Colonic mucosa (tissue), 4 donors: ENCODE data around the gene RAB3C. TPM values are rescaled to one million over a fixed set of nuclear protein-coding genes. Genes with fewer than 3 reads are reported as not detected.

Experiments used
- DNase-seq: peaks from one replicate; pipeline ENCODE4 v3.0.0-alpha.2; 2020
- H3K27ac ChIP-seq: fragments of 200-600 bp; one replicate; pipeline ENCODE4 v1.8.0; 2021
- H3K27me3 ChIP-seq: fragments of 200-600 bp; one replicate; pipeline ENCODE4 v1.8.0; 2021
- H3K36me3 ChIP-seq: fragments of 200-600 bp; one replicate; pipeline ENCODE4 v1.8.0; 2021
- H3K4me1 ChIP-seq: fragments of 200-600 bp; one replicate; pipeline ENCODE4 v1.8.0; 2021; ENCODE audit warnings: mild to moderate bottlenecking
- H3K4me3 ChIP-seq: fragments of 200-600 bp; one replicate; pipeline ENCODE4 v1.8.0; 2021
- H3K9ac ChIP-seq, 2 donors: one replicate each; pipeline ENCODE4 v1.7.0; 2013; ENCODE audit warnings: control low read depth in 2 of 2, low read depth in 2 of 2, low read length in 2 of 2
- H3K9me3 ChIP-seq: fragments of 200-600 bp; one replicate; pipeline ENCODE4 v1.8.0; 2021
- intact Hi-C: fragments of 100-400 bp; cut with DNase I; formaldehyde crosslinking; loops from one replicate; pipeline ENCODE4 v1.14.1; 2022
- total RNA-seq, 2 donors: library from RNA; stranded (reverse); fragmentation: NEBNext Ultra II Directional in 1 of 2; extraction: Animal tissue kit (Norgen Biotek cat#: 25700) in 1 of 2; gene quantifications; one replicate each; pipeline ENCODE4 v1.2.1, GENCODE V29; 2021
- TF ChIP-seq, protein P1 (sequence below): fragments of 200-600 bp; IDR thresholded peaks from one replicate; pipeline ENCODE4 v1.8.0; 2022; ENCODE audit warnings: antibody characterized with exemption, mild to moderate bottlenecking
- donor health status: healthy.
- donor health status: DM: no; HTN: no; CAD: no.
- donor health status: DM: no; HTN: no; CAD: no.

The RAB3C gene
- total RNA-seq, 2 donors from 2014 or later, result 1.1 to 1.2 TPM

DNA sequence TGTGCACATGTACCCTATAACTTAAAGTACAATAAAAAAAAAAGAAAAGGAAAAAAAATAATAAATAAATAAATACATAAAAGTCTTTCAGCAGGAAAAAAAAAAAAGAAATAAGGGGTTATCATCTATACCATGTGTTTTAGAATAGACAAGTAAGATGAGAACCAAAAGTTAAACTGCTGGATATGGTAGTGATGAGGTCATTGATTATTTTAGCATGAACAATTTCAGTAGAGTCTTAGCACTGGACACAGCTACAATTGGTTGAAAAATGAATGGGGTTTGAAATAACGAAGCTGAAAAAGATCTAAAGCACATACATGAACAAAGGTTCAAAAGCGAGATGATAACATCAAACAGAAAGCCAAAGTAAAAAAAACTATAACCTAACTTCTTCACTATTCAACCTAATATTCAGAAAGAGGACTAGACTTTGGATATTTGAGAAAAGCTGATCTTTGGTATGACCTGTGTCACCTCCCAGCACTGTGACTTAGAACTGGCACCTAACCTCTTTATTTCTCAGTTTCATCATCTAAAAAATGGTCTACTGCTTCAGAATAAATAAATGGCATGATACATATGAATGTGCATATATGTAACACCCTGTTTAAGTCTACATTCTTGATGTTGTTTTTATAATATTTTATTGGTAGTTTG lies 133.3 kb downstream of the RAB3C start:
- intact Hi-C loops, result no loop called here

DNA sequence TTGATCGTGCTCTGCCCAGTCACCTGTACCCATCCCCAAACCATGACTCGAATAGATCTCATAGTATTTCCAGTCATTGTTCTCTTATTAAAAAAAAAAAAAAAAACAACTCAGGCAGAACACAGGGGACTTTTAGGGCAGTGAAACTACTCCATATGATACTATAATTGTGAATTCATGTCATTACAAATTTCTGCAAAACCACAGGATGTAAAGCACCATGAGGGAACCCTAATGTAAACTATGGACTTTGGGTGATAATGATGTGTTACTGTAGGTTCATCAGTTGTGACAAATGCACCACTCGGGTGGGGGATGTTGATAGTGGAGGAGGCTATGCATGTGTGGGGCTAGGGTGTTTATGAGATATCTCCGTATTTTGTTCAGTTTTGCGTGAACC lies 133.8 kb downstream of the RAB3C start:
- Histone ChIP-seq H3K9me3 (no peaks in the 10 kb centered on the region), H3K9ac (no peak overlapping the region), H3K27me3 (no peaks in the 10 kb centered on the region), H3K4me1 (no peaks in the 10 kb centered on the region), H3K4me3 (no peak overlapping the region), H3K27ac (no peak overlapping the region), H3K36me3 (no peaks in the 10 kb centered on the region)
- intact Hi-C loops, result no loop called here
- DNase-seq, result no peak
- TF ChIP-seq, protein P1, sequence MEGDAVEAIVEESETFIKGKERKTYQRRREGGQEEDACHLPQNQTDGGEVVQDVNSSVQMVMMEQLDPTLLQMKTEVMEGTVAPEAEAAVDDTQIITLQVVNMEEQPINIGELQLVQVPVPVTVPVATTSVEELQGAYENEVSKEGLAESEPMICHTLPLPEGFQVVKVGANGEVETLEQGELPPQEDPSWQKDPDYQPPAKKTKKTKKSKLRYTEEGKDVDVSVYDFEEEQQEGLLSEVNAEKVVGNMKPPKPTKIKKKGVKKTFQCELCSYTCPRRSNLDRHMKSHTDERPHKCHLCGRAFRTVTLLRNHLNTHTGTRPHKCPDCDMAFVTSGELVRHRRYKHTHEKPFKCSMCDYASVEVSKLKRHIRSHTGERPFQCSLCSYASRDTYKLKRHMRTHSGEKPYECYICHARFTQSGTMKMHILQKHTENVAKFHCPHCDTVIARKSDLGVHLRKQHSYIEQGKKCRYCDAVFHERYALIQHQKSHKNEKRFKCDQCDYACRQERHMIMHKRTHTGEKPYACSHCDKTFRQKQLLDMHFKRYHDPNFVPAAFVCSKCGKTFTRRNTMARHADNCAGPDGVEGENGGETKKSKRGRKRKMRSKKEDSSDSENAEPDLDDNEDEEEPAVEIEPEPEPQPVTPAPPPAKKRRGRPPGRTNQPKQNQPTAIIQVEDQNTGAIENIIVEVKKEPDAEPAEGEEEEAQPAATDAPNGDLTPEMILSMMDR, result no peak

More for the DNA sequence above, 133.3 kb downstream of the RAB3C start:
- TF ChIP-seq, protein P1, result no peak
- Histone ChIP-seq H3K9me3 (no peaks in the 10 kb centered on the region), H3K27ac (no peak overlapping the region), H3K4me3 (no peak overlapping the region), H3K27me3 (no peaks in the 10 kb centered on the region), H3K4me1 (no peaks in the 10 kb centered on the region), H3K36me3 (no peaks in the 10 kb centered on the region), H3K9ac (no peak overlapping the region)
- DNase-seq, result no peak

DNA sequence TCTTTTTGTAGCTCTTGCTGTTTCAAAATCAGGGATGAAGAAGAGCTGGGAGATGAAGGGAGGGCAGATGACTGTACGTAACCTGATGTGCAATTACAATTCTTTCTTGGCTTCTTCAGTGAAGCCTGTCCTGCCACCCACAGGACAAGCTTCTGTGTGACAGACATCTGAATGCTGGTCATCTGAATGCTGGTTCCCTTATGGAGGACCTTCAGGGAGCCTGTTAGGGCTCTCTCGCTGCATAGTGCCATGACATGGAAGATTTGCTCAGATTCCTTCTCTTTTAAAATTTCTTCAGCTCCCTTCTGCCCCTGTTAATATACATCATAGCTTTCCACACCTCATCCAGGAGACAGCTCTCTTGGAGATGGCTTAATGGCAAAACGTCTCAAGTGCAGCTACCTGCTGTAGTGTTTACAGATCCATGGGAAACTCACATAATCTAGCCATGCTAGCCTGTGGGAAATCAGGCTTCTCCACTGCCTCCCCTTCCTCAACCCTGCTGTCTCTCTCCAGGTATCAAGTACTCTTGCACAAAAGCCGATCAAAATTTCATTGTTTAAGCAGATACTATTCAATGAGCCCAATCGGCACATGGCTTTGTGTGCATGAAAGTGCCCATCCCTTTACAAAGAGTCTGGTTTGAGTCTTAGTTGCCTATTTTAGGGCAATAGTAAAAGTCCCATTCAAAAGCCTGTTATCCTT lies 134.6 kb downstream of the RAB3C start:
- no peak overlapping the region for H3K9ac ChIP-seq
- no peak overlapping the region for H3K27ac ChIP-seq
- no peaks in the 10 kb centered on the region for H3K27me3 ChIP-seq
- no peak for DNase-seq
- no peaks in the 10 kb centered on the region for H3K4me1 ChIP-seq
- no peaks in the 10 kb centered on the region for H3K9me3 ChIP-seq
- no peak overlapping the region for H3K4me3 ChIP-seq
- intact Hi-C loops, result no loop called here
- H3K36me3 ChIP-seq, result no peaks in the 10 kb centered on the region
- TF ChIP-seq, protein P1, result no peak

- Histone ChIP-seq H3K4me1 (no peaks in the 10 kb centered on the region), H3K27ac (no peak overlapping the region), H3K9me3 (no peaks in the 10 kb centered on the region), H3K27me3 (no peaks in the 10 kb centered on the region), H3K4me3 (no peak overlapping the region), H3K9ac (no peak overlapping the region), H3K36me3 (no peaks in the 10 kb centered on the region)
- intact Hi-C loops, result no loop called here
- no peak for DNase-seq
- TF ChIP-seq, protein P1, result no peak
Observed at GRCh38 chr5:58718269-58718978, 135.5 kb downstream of the RAB3C start.

DNA sequence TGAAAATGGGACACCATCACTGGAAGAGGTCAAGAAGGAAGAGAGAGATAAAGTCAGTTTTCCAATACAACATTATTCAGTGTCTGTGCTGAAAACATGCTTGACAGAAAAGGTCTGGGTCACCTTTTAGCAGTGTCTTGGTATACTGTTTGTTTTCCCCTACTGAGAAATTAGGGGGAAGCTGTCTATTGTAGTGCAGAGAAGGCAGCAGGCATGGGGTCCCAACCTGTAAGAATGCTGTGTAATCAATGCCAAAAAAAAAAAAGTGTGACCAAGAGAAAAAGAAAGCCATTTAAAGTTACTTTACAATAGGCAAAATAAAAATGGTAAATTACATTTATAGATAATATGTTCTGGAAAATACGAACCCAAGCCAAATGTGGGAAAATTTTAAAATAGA lies 139.3 kb downstream of the RAB3C start:
- DNase-seq, result no peak
- TF ChIP-seq, protein P1, result no peak
- Histone ChIP-seq H3K27ac (no peak overlapping the region), H3K4me3 (no peak overlapping the region), H3K9me3 (no peaks in the 10 kb centered on the region), H3K36me3 (no peaks in the 10 kb centered on the region), H3K27me3 (no peaks in the 10 kb centered on the region), H3K4me1 (no peaks in the 10 kb centered on the region), H3K9ac (no peak overlapping the region)
- intact Hi-C loops, result no loop called here
